HepG2 (cell line): ENCODE results near the gene C20orf204. TPM values are rescaled to one million over a fixed set of nuclear protein-coding genes. Genes with fewer than 3 reads are reported as not detected.

Experiments used
- ARNT2 ChIP-seq: sonication (generic); formaldehyde crosslinking; IDR thresholded peaks from 2 replicates; pipeline ENCODE4 v1.8.0; 2022; ENCODE audit warnings: mild to moderate bottlenecking, low read depth, missing genetic modification reagents, moderate library complexity
- DZIP1 ChIP-seq: sonication (generic); formaldehyde crosslinking; IDR thresholded peaks from 2 replicates; pipeline ENCODE4 v1.5.0; 2020; ENCODE audit warnings: mild to moderate bottlenecking, missing genetic modification reagents
- EHMT2 ChIP-seq: fragments of 200-600 bp; sonication (generic); IDR thresholded peaks from 2 replicates; pipeline ENCODE4 v1.7.0; 2017; ENCODE audit warnings: antibody characterized with exemption, low read depth, low read length, borderline replicate concordance
- HOXA5 ChIP-seq: sonication (generic); formaldehyde crosslinking; IDR thresholded peaks from 2 replicates; pipeline ENCODE4 v1.4.0; 2020; ENCODE audit warnings: missing genetic modification reagents
- MXD4 ChIP-seq: IDR thresholded peaks from 2 replicates; pipeline ENCODE4 v1.6.1; 2016; ENCODE audit warnings: mild to moderate bottlenecking, missing biosample characterization, missing genetic modification reagents
- NR0B2 ChIP-seq: sonication (generic); formaldehyde crosslinking; IDR thresholded peaks from 2 replicates; pipeline ENCODE4 v1.4.0; 2020; ENCODE audit warnings: mild to moderate bottlenecking, missing genetic modification reagents
- NR2F6 ChIP-seq, 2 experiments: IDR thresholded peaks; 2 replicates each; pipeline ENCODE4 v1.6.1; 2016; ENCODE audit warnings: antibody characterized with exemption in 1 of 2, mild to moderate bottlenecking in 1 of 2
- SUZ12 ChIP-seq: fragments of 150-350 bp; IDR thresholded peaks from 2 replicates; pipeline ENCODE4 v1.6.1; 2014; ENCODE audit warnings: low read depth, low read length
- TFE3 ChIP-seq: IDR thresholded peaks from 2 replicates; pipeline ENCODE4 v1.6.1; 2016
- ZBTB8A ChIP-seq: sonication (generic); formaldehyde crosslinking; IDR thresholded peaks from 2 replicates; pipeline ENCODE4 v1.4.0; 2020; ENCODE audit warnings: mild to moderate bottlenecking, low read depth, missing genetic modification reagents, borderline replicate concordance
- ZFP41 ChIP-seq: sonication (generic); formaldehyde crosslinking; IDR thresholded peaks from 2 replicates; pipeline ENCODE4 v1.4.0; 2020; ENCODE audit warnings: mild to moderate bottlenecking, missing genetic modification reagents, borderline replicate concordance
- ZNF337 ChIP-seq: sonication (generic); formaldehyde crosslinking; IDR thresholded peaks from 2 replicates; pipeline ENCODE4 v1.5.1; 2020; ENCODE audit warnings: missing genetic modification reagents, low read depth, mild to moderate bottlenecking, borderline replicate concordance
- ZNF34 ChIP-seq: sonication (generic); formaldehyde crosslinking; IDR thresholded peaks from 2 replicates; pipeline ENCODE4 v1.4.0; 2020; ENCODE audit warnings: mild to moderate bottlenecking, missing genetic modification reagents, borderline replicate concordance
- ZNF550 ChIP-seq: sonication (generic); formaldehyde crosslinking; IDR thresholded peaks from 2 replicates; pipeline ENCODE4 v1.4.0; 2020; ENCODE audit warnings: mild to moderate bottlenecking, missing genetic modification reagents, borderline replicate concordance
- ZNF577 ChIP-seq: sonication (generic); formaldehyde crosslinking; IDR thresholded peaks from 2 replicates; pipeline ENCODE4 v1.4.0; 2020; ENCODE audit warnings: mild to moderate bottlenecking, low read depth, missing genetic modification reagents, borderline replicate concordance
- ZNF703 ChIP-seq: sonication (generic); formaldehyde crosslinking; IDR thresholded peaks from 2 replicates; pipeline ENCODE4 v1.5.1; 2020; ENCODE audit warnings: missing genetic modification reagents, mild to moderate bottlenecking, moderate library complexity, borderline replicate concordance
- ZNF709 ChIP-seq: sonication (generic); formaldehyde crosslinking; IDR thresholded peaks from 2 replicates; pipeline ENCODE4 v1.5.0; 2020; ENCODE audit warnings: mild to moderate bottlenecking, missing genetic modification reagents
- ZNF740 ChIP-seq: sonication (generic); formaldehyde crosslinking; IDR thresholded peaks from 2 replicates; pipeline ENCODE4 v1.4.0; 2020; ENCODE audit warnings: missing genetic modification reagents
- ZNF775 ChIP-seq: sonication (generic); formaldehyde crosslinking; IDR thresholded peaks from 2 replicates; pipeline ENCODE4 v1.4.0; 2020; ENCODE audit warnings: missing genetic modification reagents, mild to moderate bottlenecking, moderate library complexity, borderline replicate concordance
- polyA plus RNA-seq, 8 experiments: library from polyadenylated mRNA; depleted of rRNA in 3 of 8; stranded (reverse) in 7 of 8; unstranded in 1 of 8; fragments of >200 nt; fragmentation: Illumina TruSeq in 4 of 8; extraction: Trizol in 4 of 8; gene quantifications; 2 replicates each; pipeline versions ENCODE4 v1.2.1 to v1.2.3, GENCODE V29; 2011 to 2016; ENCODE audit warnings: low read depth in 4 of 8, missing spikeins in 1 of 8, mixed read lengths in 1 of 8; ENCODE audit not compliant: insufficient read depth in 1 of 8
- total RNA-seq, 5 experiments: library from RNA; depleted of rRNA; stranded (reverse); fragments of >200 nt; fragmentation: Illumina TruSeq; extraction: Trizol; gene quantifications; 2 replicates each; pipeline ENCODE4 v1.2.3, GENCODE V29; 2016; ENCODE audit warnings: low read depth in 1 of 5
- TF ChIP-seq, protein P1 (sequence below): sonication (generic); formaldehyde crosslinking; IDR thresholded peaks from 2 replicates; pipeline ENCODE4 v1.5.1; 2020; ENCODE audit warnings: mild to moderate bottlenecking, missing genetic modification reagents, moderate library complexity

Gene C20orf204
- total and polyA plus RNA-seq, 2 of the 13 experiments (the other 11 are each of a cell fraction or from before 2014, with no cell fraction given): 22.1 to 80.0 TPM

- TF ChIP-seq DZIP1 (no peak), ZNF709 (CRISPR knock-in tag) (0 out of 2 replicates have a peak, but pooled peaks have one; percentile 49), ZNF703 (CRISPR knock-in tag) (no peak), ZFP41 (CRISPR knock-in tag) (0 out of 2 replicates have a peak, but pooled peaks have one; percentile 55), HOXA5 (CRISPR knock-in tag) (peak; percentile 58; the same call in 1 of the 2 replicates), NR0B2 (CRISPR knock-in tag) (no peak), ZNF775 (CRISPR knock-in tag) (no peak), ZBTB8A (CRISPR knock-in tag) (no peak), EHMT2 (no peak), TFE3 (no peak), ZNF550 (0 out of 2 replicates have a peak, but pooled peaks have one; percentile 84), SUZ12 (no peak), MXD4 (0 out of 2 replicates have a peak, but pooled peaks have one; percentile 16), ZNF34 (CRISPR knock-in tag) (no peak), ZNF577 (CRISPR knock-in tag) (no peak), ZNF337 (no peak), ZNF740 (CRISPR knock-in tag) (0 out of 2 replicates have a peak, but pooled peaks have one; percentile 36), ARNT2 (CRISPR knock-in tag) (0 out of 2 replicates have a peak, but pooled peaks have one; percentile 12), NR2F6 (IDR thresholded peaks at IDR 0.05) (no peak), NR2F6 (CRISPR knock-in tag; IDR thresholded peaks at IDR 0.05) (no peak)
- TF ChIP-seq, protein P1, sequence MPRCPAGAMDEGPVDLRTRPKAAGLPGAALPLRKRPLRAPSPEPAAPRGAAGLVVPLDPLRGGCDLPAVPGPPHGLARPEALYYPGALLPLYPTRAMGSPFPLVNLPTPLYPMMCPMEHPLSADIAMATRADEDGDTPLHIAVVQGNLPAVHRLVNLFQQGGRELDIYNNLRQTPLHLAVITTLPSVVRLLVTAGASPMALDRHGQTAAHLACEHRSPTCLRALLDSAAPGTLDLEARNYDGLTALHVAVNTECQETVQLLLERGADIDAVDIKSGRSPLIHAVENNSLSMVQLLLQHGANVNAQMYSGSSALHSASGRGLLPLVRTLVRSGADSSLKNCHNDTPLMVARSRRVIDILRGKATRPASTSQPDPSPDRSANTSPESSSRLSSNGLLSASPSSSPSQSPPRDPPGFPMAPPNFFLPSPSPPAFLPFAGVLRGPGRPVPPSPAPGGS (CRISPR knock-in tag): no peak
These were observed 43.5 kb downstream of the C20orf204 start, which contains the start of gene RGS19 (continued) for GRCh38 chr20:64079273-64080012.
